IgD-negative memory B cell (primary cell): ENCODE measurements around the gene SYN1. TPM values are rescaled to one million over a fixed set of nuclear protein-coding genes. Genes with fewer than 3 reads are reported as not detected.
"Not testable (repeated sequence)": the region's sequence is repeated elsewhere in the genome, so short reads cannot be mapped to it uniquely, and the experiment has no call there.

ENCODE experiments used
- H3K27ac Mint-ChIP-seq, 3 donors: one replicate each; pipeline ENCODE4 v1.8.0; 2020 to 2022; ENCODE audit warnings: mild to moderate bottlenecking in 3 of 3, mixed read lengths in 3 of 3, moderate library complexity in 1 of 3
- H3K27me3 Mint-ChIP-seq: one replicate; pipeline ENCODE4 v1.8.0; 2021; ENCODE audit warnings: mixed read lengths
- H3K36me3 Mint-ChIP-seq: one replicate; pipeline ENCODE4 v1.8.0; 2020; ENCODE audit warnings: mild to moderate bottlenecking, mixed read lengths
- H3K4me1 Mint-ChIP-seq, 3 donors: one replicate each; pipeline ENCODE4 v1.8.0; 2020 to 2022; ENCODE audit warnings: mixed read lengths in 3 of 3, mild to moderate bottlenecking in 1 of 3
- H3K4me3 Mint-ChIP-seq, 4 donors: one replicate each; pipeline ENCODE4 v1.8.0; 2020 to 2022; ENCODE audit warnings: mild to moderate bottlenecking in 4 of 4, mixed read lengths in 4 of 4, moderate library complexity in 3 of 4
- H3K9me3 Mint-ChIP-seq, 3 donors: one replicate each; pipeline ENCODE4 v1.8.0; 2020 to 2021; ENCODE audit warnings: mixed read lengths in 3 of 3, mild to moderate bottlenecking in 1 of 3
- polyA plus RNA-seq: library from polyadenylated mRNA; unstranded; fragments of 300-500 nt; fragmentation: Illumina TruSeq; gene quantifications from one replicate; pipeline ENCODE4 v1.2.3, GENCODE V29; 2021

SYN1 gene
- polyA plus RNA-seq, result not detected

- peak within 1 kb of the TSS in 2 of 3 donors; percentile 35 to 36 for H3K27ac Mint-ChIP-seq
- peak within 1 kb of the TSS in 3 of 4 donors; percentile 56 to 70 (median 59) for H3K4me3 Mint-ChIP-seq
- peaks cover 26% of the 10 kb centered on the region for H3K27me3 Mint-ChIP-seq
- peaks cover 0 to 7% (median 0%) of the 10 kb centered on the region in 3 donors for H3K9me3 Mint-ChIP-seq
- H3K4me1 Mint-ChIP-seq, result peaks cover 0 to 6% (median 5%) of the 10 kb centered on the region in 3 donors
- no peaks in the 10 kb centered on the region for H3K36me3 Mint-ChIP-seq
Measured at GRCh38 chrX:47619486-47620302, at the start of gene SYN1. SYN1 (minus strand) TSS chrX:47619857; CDS start chrX:47619728, 129 bp downstream.

- not testable (repeated sequence) for H3K9me3 Mint-ChIP-seq, H3K4me1 Mint-ChIP-seq, H3K4me3 Mint-ChIP-seq, H3K36me3 Mint-ChIP-seq, H3K27me3 Mint-ChIP-seq, H3K27ac Mint-ChIP-seq
Measured at GRCh38 chrX:47665797-47666196, 46.1 kb upstream of the SYN1 start.

- Mint-ChIP-seq H3K36me3 (no peaks in the 10 kb centered on the region), H3K4me3 (no peak overlapping the region), H3K9me3 (no peaks in the 10 kb centered on the region), H3K27ac (no peak overlapping the region), H3K4me1 (peaks cover 0 to 1% (median 0%) of the 10 kb centered on the region in 3 donors), H3K27me3 (peaks cover 1% of the 10 kb centered on the region)
Measured at GRCh38 chrX:47664737-47665136, 45.1 kb upstream of the SYN1 start.

GRCh38 chrX:47662144-47662657, 42.5 kb upstream of the SYN1 start:
- Mint-ChIP-seq H3K4me3 (no peak overlapping the region), H3K27ac (no peak overlapping the region), H3K4me1 (peaks cover 3 to 7% (median 5%) of the 10 kb centered on the region in 3 donors), H3K27me3 (peaks cover 1% of the 10 kb centered on the region), H3K9me3 (no peaks in the 10 kb centered on the region), H3K36me3 (no peaks in the 10 kb centered on the region)

- Mint-ChIP-seq H3K36me3 (no peaks in the 10 kb centered on the region), H3K9me3 (no peaks in the 10 kb centered on the region), H3K4me1 (peaks cover 3 to 9% (median 5%) of the 10 kb centered on the region in 3 donors), H3K27ac (no peak overlapping the region), H3K4me3 (no peak overlapping the region), H3K27me3 (peaks cover 1% of the 10 kb centered on the region)
Measured at GRCh38 chrX:47661539-47661938, 41.9 kb upstream of the SYN1 start.

GRCh38 chrX:47659421-47659726, 39.7 kb upstream of the SYN1 start:
- no peaks in the 10 kb centered on the region for H3K36me3 Mint-ChIP-seq
- H3K4me3 Mint-ChIP-seq, result peak overlapping the region; percentile 92 to 97 (median 94)
- peaks cover 3 to 9% (median 5%) of the 10 kb centered on the region in 3 donors for H3K4me1 Mint-ChIP-seq

GRCh38 chrX:47658684-47659420, 39.2 kb upstream of the SYN1 start, which contains the start of gene UXT:
UXT (minus strand) TSS chrX:47659180; CDS start chrX:47658927, 253 bp downstream.
- Mint-ChIP-seq H3K4me3 (peak within 1 kb of the TSS; percentile 92 to 97 (median 94)), H3K36me3 (no peaks in the 10 kb centered on the region), H3K27ac (peak within 1 kb of the TSS; percentile 97 to 98 (median 98)), H3K27me3 (no peaks in the 10 kb centered on the region), H3K9me3 (no peaks in the 10 kb centered on the region), H3K4me1 (peaks cover 3 to 9% (median 5%) of the 10 kb centered on the region in 3 donors)

More at GRCh38 chrX:47659421-47659726, 39.7 kb upstream of the SYN1 start:
- H3K27me3 Mint-ChIP-seq, result no peaks in the 10 kb centered on the region
- no peaks in the 10 kb centered on the region for H3K9me3 Mint-ChIP-seq
- H3K27ac Mint-ChIP-seq, result peak overlapping the region; percentile 97 to 98 (median 98)

- H3K27me3 Mint-ChIP-seq, result peaks cover 2% of the 10 kb centered on the region
- no peaks in the 10 kb centered on the region for H3K9me3 Mint-ChIP-seq
- H3K4me3 Mint-ChIP-seq, result peak overlapping the region; percentile 92 to 97 (median 94)
- peaks cover 3 to 9% (median 5%) of the 10 kb centered on the region in 3 donors for H3K4me1 Mint-ChIP-seq
- no peaks in the 10 kb centered on the region for H3K36me3 Mint-ChIP-seq
- H3K27ac Mint-ChIP-seq, result peak overlapping the region; percentile 97 to 98 (median 98)
Measured at GRCh38 chrX:47658301-47658683, 38.6 kb upstream of the SYN1 start.

- Mint-ChIP-seq H3K9me3 (no peaks in the 10 kb centered on the region), H3K4me3 (peak overlapping the region; percentile 84 to 94 (median 89)), H3K4me1 (peaks cover 8 to 25% (median 22%) of the 10 kb centered on the region in 3 donors), H3K27me3 (peaks cover 8% of the 10 kb centered on the region), H3K36me3 (no peaks in the 10 kb centered on the region), H3K27ac (peak overlapping the region; percentile 51 to 96 (median 86))
Measured at GRCh38 chrX:47651043-47651905, 31.6 kb upstream of the SYN1 start.

GRCh38 chrX:47650164-47651042, 30.7 kb upstream of the SYN1 start, which contains the start of gene ELK1:
ELK1 (minus strand) TSS chrX:47650563; CDS start chrX:47641441, 9,122 bp downstream.
- peaks cover 8 to 25% (median 22%) of the 10 kb centered on the region in 3 donors for H3K4me1 Mint-ChIP-seq
- no peaks in the 10 kb centered on the region for H3K36me3 Mint-ChIP-seq
- peaks cover 8% of the 10 kb centered on the region for H3K27me3 Mint-ChIP-seq
- no peaks in the 10 kb centered on the region for H3K9me3 Mint-ChIP-seq
- peak within 1 kb of the TSS; percentile 86 to 96 (median 91) for H3K27ac Mint-ChIP-seq
- peak within 1 kb of the TSS; percentile 84 to 94 (median 89) for H3K4me3 Mint-ChIP-seq

- H3K4me1 Mint-ChIP-seq, result peaks cover 8 to 27% (median 23%) of the 10 kb centered on the region in 3 donors
- H3K36me3 Mint-ChIP-seq, result no peaks in the 10 kb centered on the region
- H3K27me3 Mint-ChIP-seq, result peaks cover 10% of the 10 kb centered on the region
- H3K9me3 Mint-ChIP-seq, result no peaks in the 10 kb centered on the region
- peak overlapping the region; percentile 84 to 94 (median 89) for H3K4me3 Mint-ChIP-seq
- peak overlapping the region in 2 of 3 donors; percentile 86 to 91 for H3K27ac Mint-ChIP-seq
Measured at GRCh38 chrX:47649781-47650163, 30.1 kb upstream of the SYN1 start.

- peaks cover 8 to 27% (median 24%) of the 10 kb centered on the region in 3 donors for H3K4me1 Mint-ChIP-seq
- H3K27ac Mint-ChIP-seq, result peak overlapping the region in 2 of 3 donors; percentile 51 to 91
- H3K36me3 Mint-ChIP-seq, result no peaks in the 10 kb centered on the region
- H3K4me3 Mint-ChIP-seq, result peak overlapping the region; percentile 84 to 94 (median 89)
- H3K27me3 Mint-ChIP-seq, result peaks cover 10% of the 10 kb centered on the region
- H3K9me3 Mint-ChIP-seq, result no peaks in the 10 kb centered on the region
Measured at GRCh38 chrX:47649271-47649670, 29.6 kb upstream of the SYN1 start.

- Mint-ChIP-seq H3K36me3 (no peaks in the 10 kb centered on the region), H3K27me3 (peaks cover 8% of the 10 kb centered on the region), H3K4me1 (peaks cover 8 to 27% (median 24%) of the 10 kb centered on the region in 3 donors), H3K27ac (peak overlapping the region in 1 of 3 donors; percentile 88), H3K9me3 (no peaks in the 10 kb centered on the region), H3K4me3 (peak overlapping the region in 1 of 4 donors; percentile 66)
Measured at GRCh38 chrX:47648376-47648775, 28.7 kb upstream of the SYN1 start.
